Measurements from ENCODE around the gene ZNF492. TPM values are rescaled to one million over a fixed set of nuclear protein-coding genes. Genes with fewer than 3 reads are reported as not detected.

ZNF492 gene
- total RNA-seq, 2 donors from 2014 or later = not detected

DNA sequence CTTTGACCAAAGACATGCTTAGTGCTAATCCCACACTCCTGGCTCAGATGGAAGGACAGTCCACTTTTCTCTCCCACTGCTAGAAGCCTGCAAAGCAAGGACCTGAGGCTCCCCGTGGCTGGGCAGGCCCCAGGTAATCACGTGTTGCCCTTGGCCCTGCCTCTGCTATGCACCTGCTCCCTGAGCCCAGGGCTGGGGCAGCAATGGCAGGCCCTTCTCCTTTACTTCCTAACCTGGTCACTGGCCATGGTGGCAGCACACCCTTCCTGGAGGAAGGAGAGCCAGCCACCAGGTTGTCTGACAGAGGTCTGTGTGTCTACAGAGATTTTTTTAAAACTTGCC, 27.9 kb upstream of the ZNF492 start:
- DNase-seq (ENCODE audit: low spot score) (no peak), ATAC-seq (ENCODE audit: insufficient number of reproducible peaks, low FRiP score, low read depth) (no peak)
- TF ChIP-seq, protein P1, sequence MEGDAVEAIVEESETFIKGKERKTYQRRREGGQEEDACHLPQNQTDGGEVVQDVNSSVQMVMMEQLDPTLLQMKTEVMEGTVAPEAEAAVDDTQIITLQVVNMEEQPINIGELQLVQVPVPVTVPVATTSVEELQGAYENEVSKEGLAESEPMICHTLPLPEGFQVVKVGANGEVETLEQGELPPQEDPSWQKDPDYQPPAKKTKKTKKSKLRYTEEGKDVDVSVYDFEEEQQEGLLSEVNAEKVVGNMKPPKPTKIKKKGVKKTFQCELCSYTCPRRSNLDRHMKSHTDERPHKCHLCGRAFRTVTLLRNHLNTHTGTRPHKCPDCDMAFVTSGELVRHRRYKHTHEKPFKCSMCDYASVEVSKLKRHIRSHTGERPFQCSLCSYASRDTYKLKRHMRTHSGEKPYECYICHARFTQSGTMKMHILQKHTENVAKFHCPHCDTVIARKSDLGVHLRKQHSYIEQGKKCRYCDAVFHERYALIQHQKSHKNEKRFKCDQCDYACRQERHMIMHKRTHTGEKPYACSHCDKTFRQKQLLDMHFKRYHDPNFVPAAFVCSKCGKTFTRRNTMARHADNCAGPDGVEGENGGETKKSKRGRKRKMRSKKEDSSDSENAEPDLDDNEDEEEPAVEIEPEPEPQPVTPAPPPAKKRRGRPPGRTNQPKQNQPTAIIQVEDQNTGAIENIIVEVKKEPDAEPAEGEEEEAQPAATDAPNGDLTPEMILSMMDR (IDR thresholded peaks at IDR 0.05) = no peak
- no peaks in the 10 kb centered on the region for H3K9me3 ChIP-seq
- H3K4me1 ChIP-seq (ENCODE audit: control insufficient read depth in 1 of 2, low read depth in 2 of 2) = no peaks in the 10 kb centered on the region
- H3K27me3 ChIP-seq (replicated peaks; ENCODE audit: insufficient read depth) = no peaks in the 10 kb centered on the region
- no peak overlapping the region for H3K27ac ChIP-seq
- H3K36me3 ChIP-seq = no peaks in the 10 kb centered on the region
- no peak overlapping the region for H3K4me3 ChIP-seq

DNA sequence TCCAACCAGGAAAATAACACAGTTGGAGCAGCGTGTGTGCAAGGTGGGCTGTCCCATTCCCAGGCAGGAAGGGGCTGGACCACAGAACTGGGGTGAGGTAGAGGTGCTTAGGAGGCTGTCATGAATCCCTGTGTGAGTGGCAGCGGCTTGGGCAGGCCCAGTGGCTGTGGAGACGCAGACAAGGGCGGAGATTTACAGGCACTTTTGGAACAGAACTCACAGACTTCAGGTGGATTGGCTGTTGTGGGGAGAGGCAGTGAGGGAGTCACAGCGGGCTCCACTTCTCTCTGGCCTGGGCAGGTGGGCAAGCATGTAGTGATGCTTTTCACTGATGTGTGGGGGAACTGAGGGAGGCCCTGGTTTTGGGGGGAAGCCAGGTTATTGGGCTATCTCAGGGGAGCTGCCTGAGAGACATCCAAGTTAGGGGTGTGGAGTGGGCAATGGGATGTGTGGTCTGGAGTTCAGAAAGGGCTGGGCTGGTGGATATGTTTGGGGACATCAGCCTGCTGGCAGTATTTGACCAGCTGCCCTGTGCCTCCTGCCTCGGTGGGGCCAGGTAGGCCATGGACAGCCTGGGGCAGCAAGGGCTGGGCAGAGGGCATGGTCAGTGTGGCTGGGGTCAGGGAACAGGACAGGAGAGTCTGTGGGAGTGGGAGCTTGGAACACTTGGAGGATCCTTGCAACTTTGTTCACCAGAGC, 27.0 kb upstream of the ZNF492 start:
- Histone ChIP-seq H3K4me1 (ENCODE audit: control insufficient read depth in 1 of 2, low read depth in 2 of 2) (no peaks in the 10 kb centered on the region), H3K27me3 (replicated peaks; ENCODE audit: insufficient read depth) (no peaks in the 10 kb centered on the region), H3K27ac (no peak overlapping the region), H3K36me3 (no peaks in the 10 kb centered on the region), H3K9me3 (no peaks in the 10 kb centered on the region), H3K4me3 (no peak overlapping the region)
- DNase-seq (ENCODE audit: low spot score) = no peak
- no peak for ATAC-seq (ENCODE audit: insufficient number of reproducible peaks, low FRiP score, low read depth)
- TF ChIP-seq, protein P1 (IDR thresholded peaks at IDR 0.05) = no peak

DNA sequence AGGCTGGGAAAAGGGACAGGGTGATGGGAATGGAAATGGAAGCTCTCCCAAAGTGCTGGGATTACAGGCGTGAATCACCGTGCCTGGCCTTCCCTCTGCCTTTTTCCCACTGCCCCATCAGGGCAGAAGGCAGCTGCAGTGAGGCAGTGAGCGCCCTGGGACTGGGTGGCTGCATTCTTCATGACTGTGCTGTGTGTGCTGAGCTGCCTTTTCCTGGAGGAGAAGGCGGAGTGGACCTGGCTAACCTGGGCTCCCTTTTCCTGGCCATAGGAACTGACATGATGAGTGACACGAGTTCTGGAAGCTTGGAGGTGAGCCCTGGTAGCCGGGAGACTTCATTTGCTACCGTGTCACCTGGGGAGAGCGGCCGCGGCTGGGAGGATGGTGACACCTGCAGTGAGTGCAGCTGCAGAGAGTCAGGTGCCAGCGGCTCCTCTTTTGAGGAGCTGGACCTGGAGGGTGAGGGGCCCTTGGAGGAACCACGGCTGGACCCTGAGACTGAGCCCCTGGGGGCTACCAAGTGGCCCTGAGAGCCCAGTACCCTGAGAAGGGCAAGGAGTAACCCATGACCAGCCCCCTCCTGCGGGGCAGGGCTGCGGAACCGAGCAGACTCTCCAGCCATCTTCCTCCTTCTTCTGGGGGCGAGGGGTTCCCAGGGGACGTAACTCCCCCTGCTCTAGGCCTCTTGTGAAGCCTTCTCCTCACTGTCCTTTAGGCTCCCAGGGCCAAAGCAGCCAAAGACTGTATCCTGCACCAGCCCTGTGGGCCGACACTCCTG, 26.3 kb upstream of the ZNF492 start:
- Histone ChIP-seq H3K4me3 (no peak overlapping the region), H3K4me1 (ENCODE audit: control insufficient read depth in 1 of 2, low read depth in 2 of 2) (no peaks in the 10 kb centered on the region), H3K27ac (no peak overlapping the region), H3K9me3 (no peaks in the 10 kb centered on the region), H3K36me3 (no peaks in the 10 kb centered on the region), H3K27me3 (replicated peaks; ENCODE audit: insufficient read depth) (no peaks in the 10 kb centered on the region)
- ATAC-seq (ENCODE audit: insufficient number of reproducible peaks, low FRiP score, low read depth) (no peak), DNase-seq (ENCODE audit: low spot score) (no peak)
- TF ChIP-seq, protein P1 (IDR thresholded peaks at IDR 0.05) = no peak

DNA sequence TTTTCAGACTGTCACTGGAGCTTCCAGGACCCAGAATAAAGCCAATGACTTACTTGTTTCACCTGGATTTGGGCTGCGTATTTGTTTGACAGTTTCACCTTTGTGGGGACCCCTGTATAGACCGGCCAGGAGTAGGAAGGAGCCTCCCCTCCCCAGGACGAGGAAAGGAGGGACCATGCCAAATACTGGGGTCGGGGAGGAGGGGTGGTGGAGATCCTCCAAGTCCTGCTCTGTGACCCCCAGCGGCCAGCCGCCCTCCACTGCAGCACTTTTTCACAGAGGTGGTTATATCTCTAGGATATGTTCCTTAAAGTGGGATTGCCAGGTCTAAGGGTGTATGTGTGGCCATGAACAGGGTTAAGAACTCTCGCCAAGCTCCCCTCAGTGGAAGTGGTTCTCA, 25.7 kb upstream of the ZNF492 start:
- no peaks in the 10 kb centered on the region for H3K36me3 ChIP-seq
- H3K9me3 ChIP-seq = no peaks in the 10 kb centered on the region
- TF ChIP-seq, protein P1 (IDR thresholded peaks at IDR 0.05) = no peak
- H3K4me3 ChIP-seq = no peak overlapping the region
- ATAC-seq (ENCODE audit: insufficient number of reproducible peaks, low FRiP score, low read depth) (no peak), DNase-seq (ENCODE audit: low spot score) (no peak)
- no peaks in the 10 kb centered on the region for H3K4me1 ChIP-seq (ENCODE audit: control insufficient read depth in 1 of 2, low read depth in 2 of 2)
- no peaks in the 10 kb centered on the region for H3K27me3 ChIP-seq (replicated peaks; ENCODE audit: insufficient read depth)
- no peak overlapping the region for H3K27ac ChIP-seq

DNA sequence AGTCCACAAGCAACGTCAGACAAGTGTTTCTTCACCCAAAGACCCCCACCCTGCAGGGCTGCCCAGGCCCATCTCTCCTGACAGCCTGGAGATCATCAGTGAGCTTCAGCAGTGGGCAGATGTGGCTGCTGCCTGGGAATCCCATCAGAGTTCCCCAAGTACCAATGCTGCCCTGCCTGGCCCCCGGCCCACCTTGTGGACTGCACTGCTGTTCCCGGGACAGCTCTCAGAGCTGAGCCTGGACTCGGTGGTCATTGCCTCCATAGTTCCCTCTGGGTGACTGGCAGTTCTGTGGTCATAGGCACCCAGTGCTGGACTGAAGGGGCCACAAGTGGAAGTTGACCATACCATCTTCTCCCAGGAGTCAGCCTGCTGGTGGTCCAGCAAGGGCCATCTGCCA, 24.5 kb upstream of the ZNF492 start:
- Histone ChIP-seq H3K9me3 (no peaks in the 10 kb centered on the region), H3K27me3 (replicated peaks; ENCODE audit: insufficient read depth) (no peaks in the 10 kb centered on the region), H3K36me3 (no peaks in the 10 kb centered on the region), H3K4me1 (ENCODE audit: control insufficient read depth in 1 of 2, low read depth in 2 of 2) (no peaks in the 10 kb centered on the region), H3K4me3 (no peak overlapping the region), H3K27ac (no peak overlapping the region)
- no peak for DNase-seq (ENCODE audit: low spot score)
- TF ChIP-seq, protein P1 (IDR thresholded peaks at IDR 0.05) = no peak
- ATAC-seq (ENCODE audit: insufficient number of reproducible peaks, low FRiP score, low read depth) = no peak

All from thoracic aorta (tissue), 2 donors.